Activated CD8-positive, alpha-beta memory T cell treated with anti-CD3 and anti-CD28 coated beads for 4 hours (primary cell): Measurements from ENCODE around the gene ARHGDIA.

ENCODE experiments used
- DNase-seq, 2 donors: peaks; one replicate each; pipeline ENCODE4 v3.0.0-alpha.2; 2020; ENCODE audit warnings: low read depth in 2 of 2

Gene ARHGDIA

GRCh38 chr17:81823820-81824550 lies 47.2 kb downstream of the ARHGDIA start:
- no peak for DNase-seq

GRCh38 chr17:81822996-81823819 lies 47.9 kb downstream of the ARHGDIA start:
- no peak for DNase-seq

DNA sequence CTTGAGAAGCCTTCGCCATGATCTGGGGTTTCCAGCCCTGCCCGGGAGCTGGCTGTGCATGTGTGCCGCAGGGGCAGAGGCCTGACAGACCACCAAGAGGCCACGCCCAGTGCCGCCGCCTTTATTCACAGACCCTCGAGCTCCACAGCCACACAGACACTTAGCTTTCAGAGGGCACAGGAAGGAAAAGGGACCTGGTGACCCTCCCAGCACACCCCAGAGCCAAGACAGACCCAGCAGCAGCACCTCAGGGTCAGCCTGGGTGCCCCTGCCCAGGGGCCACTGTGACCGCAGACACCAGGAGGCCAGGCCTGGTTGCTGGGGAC lies 48.9 kb downstream of the ARHGDIA start:
- DNase-seq, result no peak

DNA sequence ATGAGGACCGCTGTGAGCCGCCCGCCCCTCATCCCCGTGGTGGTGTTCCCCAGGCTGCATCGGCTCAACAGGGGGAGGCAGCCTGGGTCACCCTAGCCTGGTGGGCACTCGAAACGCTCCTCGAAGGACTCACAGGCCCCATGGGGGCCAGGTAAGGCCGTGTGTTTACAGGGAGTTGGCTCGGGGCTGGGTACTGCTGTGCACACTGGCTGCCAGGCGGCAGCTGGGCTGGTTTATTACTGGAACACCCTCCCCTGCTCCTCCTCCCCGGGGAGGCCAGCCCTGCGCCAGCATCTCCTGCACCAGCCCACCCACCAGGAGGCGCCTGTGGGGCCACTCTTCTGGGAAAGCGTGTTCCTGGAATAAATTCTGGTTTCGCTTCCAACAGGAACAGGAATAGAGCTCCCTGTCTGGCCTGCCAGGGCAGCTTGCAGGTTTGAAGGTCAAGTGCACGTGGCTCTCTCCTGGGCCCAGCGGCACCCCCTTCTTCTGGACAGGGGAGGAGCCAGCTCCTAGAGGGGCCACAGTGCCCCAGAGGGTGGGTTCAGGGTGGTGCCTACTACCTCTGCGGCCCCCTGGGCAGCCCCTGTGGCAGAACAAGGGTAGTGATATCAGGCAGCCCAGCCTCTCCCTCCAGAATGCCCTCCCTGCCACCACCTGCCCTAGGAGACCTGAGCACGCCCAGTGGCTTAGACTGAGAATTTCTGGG lies 49.4 kb downstream of the ARHGDIA start:
- no peak for DNase-seq

- DNase-seq, result no peak
Observed at GRCh38 chr17:81821147-81821546, 50.0 kb downstream of the ARHGDIA start.

- DNase-seq, result no peak
Observed at GRCh38 chr17:81819708-81820107, 51.4 kb downstream of the ARHGDIA start.

GRCh38 chr17:81817758-81818147 lies 53.4 kb downstream of the ARHGDIA start:
- DNase-seq, result no peak
